MM.1S (cell line): ENCODE data around the gene LRRC8E.

Experiments
- DNase-seq: peaks from one replicate; pipeline ENCODE4 v3.0.0-alpha.2; 2015
- H2AFZ ChIP-seq: fragments of 300-600 bp; sonication (generic); 2 replicates; pipeline ENCODE4 v1.6.0; 2016; ENCODE audit warnings: antibody characterized with exemption, low read length
- H3F3A ChIP-seq: fragments of 300-600 bp; sonication (generic); 2 replicates; pipeline ENCODE4 v1.6.1; 2016; ENCODE audit warnings: mild to moderate bottlenecking, antibody characterized with exemption, low read length, moderate library complexity, mixed read lengths; ENCODE audit not compliant: insufficient read depth
- H3K27ac ChIP-seq: fragments of 300-600 bp; sonication (generic); 2 replicates; pipeline ENCODE4 v1.5.1; 2016; ENCODE audit warnings: mild to moderate bottlenecking, low read length
- H3K27me3 ChIP-seq: fragments of 300-600 bp; sonication (generic); replicated peaks from 2 replicates; pipeline ENCODE4 v1.6.0; 2016; ENCODE audit warnings: low read length; ENCODE audit not compliant: insufficient read depth
- H3K36me3 ChIP-seq: fragments of 300-600 bp; sonication (generic); replicated peaks from 2 replicates; pipeline ENCODE4 v1.6.1; 2016; ENCODE audit warnings: mild to moderate bottlenecking, low read length, mixed read lengths; ENCODE audit not compliant: insufficient read depth
- H3K4me1 ChIP-seq: fragments of 300-600 bp; sonication (generic); 2 replicates; pipeline ENCODE4 v1.6.1; 2016; ENCODE audit warnings: low read length, mixed read lengths
- H3K4me2 ChIP-seq: fragments of 300-600 bp; sonication (generic); 2 replicates; pipeline ENCODE4 v1.6.0; 2016; ENCODE audit warnings: low read depth, low read length
- H3K4me3 ChIP-seq: fragments of 300-600 bp; sonication (generic); 2 replicates; pipeline ENCODE4 v1.5.1; 2016; ENCODE audit warnings: low read length, mixed read lengths
- H3K79me2 ChIP-seq: fragments of 300-600 bp; sonication (generic); 2 replicates; pipeline ENCODE4 v1.6.1; 2016; ENCODE audit warnings: mixed run types, low read length, mixed read lengths
- H3K9ac ChIP-seq: fragments of 300-600 bp; sonication (generic); 2 replicates; pipeline ENCODE4 v1.6.1; 2016; ENCODE audit warnings: low read length, mixed read lengths
- H3K9me2 ChIP-seq: fragments of 300-600 bp; sonication (generic); replicated peaks from 2 replicates; pipeline ENCODE4 v1.6.1; 2016; ENCODE audit warnings: mild to moderate bottlenecking, low read length, mixed read lengths; ENCODE audit not compliant: insufficient read depth
- H3K9me3 ChIP-seq: fragments of 300-600 bp; sonication (generic); replicated peaks from 2 replicates; pipeline ENCODE4 v1.6.1; 2016; ENCODE audit warnings: mild to moderate bottlenecking, low read length, mixed read lengths; ENCODE audit not compliant: insufficient read depth
- H4K20me1 ChIP-seq: fragments of 300-600 bp; sonication (generic); 2 replicates; pipeline ENCODE4 v1.6.1; 2016; ENCODE audit warnings: mild to moderate bottlenecking, low read length, moderate library complexity, mixed read lengths; ENCODE audit not compliant: insufficient read depth
- EZH2 ChIP-seq: fragments of 300-600 bp; sonication (generic); optimal IDR thresholded peaks from 2 replicates; pipeline ENCODE3; 2017; ENCODE audit warnings: low read depth, mild to moderate bottlenecking, antibody characterized with exemption, low read length, mixed read lengths
- EZH2phosphoT487 ChIP-seq: fragments of 300-600 bp; sonication (generic); IDR thresholded peaks from 2 replicates; pipeline ENCODE4 v1.6.1; 2018; ENCODE audit warnings: antibody characterized with exemption, low read length
- TF ChIP-seq, protein P1 (sequence below): fragments of 300-600 bp; sonication (generic); IDR thresholded peaks from 2 replicates; pipeline ENCODE4 v1.5.1; 2016; ENCODE audit warnings: antibody characterized with exemption, low read length, mixed read lengths

The LRRC8E gene

DNA sequence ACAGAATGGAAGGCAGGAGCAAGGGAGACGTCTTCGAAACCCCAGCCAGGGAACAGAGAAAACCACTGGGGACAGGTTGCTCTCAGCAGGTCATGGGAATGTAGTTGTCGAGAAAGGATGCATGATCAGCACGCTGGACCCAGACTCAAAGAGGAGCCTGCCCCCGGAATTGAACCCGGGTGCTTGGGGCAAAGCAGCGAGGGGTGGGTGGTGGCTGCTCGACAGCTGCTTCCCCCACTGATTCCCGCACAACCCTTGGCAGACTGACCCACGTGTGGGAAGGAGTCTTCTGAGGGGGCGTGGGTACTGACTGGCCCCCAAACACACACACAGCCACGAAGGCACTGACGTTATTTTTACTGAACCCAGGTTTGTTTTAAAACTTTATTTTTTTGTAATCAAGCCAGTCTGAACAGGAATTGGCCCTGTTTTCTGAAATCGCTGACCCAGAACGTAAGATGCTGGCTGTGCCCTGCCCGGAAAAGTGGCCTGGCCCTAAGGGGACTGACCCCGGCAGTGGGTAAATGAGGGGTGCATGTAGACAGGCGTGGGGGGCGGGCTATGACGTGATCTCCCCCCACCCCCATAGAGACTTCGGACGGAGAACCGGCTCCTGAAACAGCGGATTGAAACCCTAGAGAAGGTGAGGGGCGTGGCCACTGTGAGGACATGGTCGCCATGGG is 32.7 kb upstream of the LRRC8E start:
- Histone ChIP-seq H3K36me3 (no peaks in the 10 kb centered on the region), H3K4me3 (no peak overlapping the region), H3K79me2 (no peaks in the 10 kb centered on the region), H3K4me2 (no peak overlapping the region), H3K4me1 (0 out of 2 replicates have a peak, but pooled peaks cover 3% of the 10 kb centered on the region), H3K9me2 (no peaks in the 10 kb centered on the region), H3K9ac (no peak overlapping the region), H2AFZ (no peak overlapping the region), H3K9me3 (no peaks in the 10 kb centered on the region), H3K27ac (no peak overlapping the region), H4K20me1 (no peaks in the 10 kb centered on the region), H3F3A (no peaks in the 10 kb centered on the region), H3K27me3 (peaks cover 42% of the 10 kb centered on the region)
- no peak for DNase-seq
- no peak for TF ChIP-seq EZH2
- TF ChIP-seq, protein P1, sequence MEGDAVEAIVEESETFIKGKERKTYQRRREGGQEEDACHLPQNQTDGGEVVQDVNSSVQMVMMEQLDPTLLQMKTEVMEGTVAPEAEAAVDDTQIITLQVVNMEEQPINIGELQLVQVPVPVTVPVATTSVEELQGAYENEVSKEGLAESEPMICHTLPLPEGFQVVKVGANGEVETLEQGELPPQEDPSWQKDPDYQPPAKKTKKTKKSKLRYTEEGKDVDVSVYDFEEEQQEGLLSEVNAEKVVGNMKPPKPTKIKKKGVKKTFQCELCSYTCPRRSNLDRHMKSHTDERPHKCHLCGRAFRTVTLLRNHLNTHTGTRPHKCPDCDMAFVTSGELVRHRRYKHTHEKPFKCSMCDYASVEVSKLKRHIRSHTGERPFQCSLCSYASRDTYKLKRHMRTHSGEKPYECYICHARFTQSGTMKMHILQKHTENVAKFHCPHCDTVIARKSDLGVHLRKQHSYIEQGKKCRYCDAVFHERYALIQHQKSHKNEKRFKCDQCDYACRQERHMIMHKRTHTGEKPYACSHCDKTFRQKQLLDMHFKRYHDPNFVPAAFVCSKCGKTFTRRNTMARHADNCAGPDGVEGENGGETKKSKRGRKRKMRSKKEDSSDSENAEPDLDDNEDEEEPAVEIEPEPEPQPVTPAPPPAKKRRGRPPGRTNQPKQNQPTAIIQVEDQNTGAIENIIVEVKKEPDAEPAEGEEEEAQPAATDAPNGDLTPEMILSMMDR = no peak
- no peak for TF ChIP-seq EZH2phosphoT487

DNA sequence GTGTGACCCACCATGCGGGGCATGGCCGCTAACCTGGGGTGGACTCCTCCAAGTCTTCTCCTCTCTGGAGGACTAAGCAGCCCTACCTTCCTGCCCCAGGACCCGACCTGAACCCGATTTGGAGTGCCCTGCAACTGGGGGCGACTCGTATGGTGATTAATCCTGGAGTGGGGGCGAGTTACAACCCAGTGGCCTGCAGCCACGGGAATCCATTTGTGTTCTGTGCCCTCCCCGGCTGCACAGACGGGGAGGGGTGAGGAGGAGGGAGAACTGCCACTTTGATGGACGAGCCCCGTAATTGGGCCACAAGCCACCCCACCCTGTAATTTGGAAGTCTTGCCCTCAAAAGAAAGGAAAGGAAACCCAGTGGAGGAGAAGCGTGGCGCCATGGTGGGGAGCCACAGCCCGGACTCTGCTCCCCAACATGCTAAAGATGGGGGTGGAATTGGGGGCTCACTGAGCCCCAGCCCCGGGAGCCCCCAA is 32.2 kb upstream of the LRRC8E start:
- Histone ChIP-seq H3K27me3 (peaks cover 42% of the 10 kb centered on the region), H3K4me1 (0 out of 2 replicates have a peak, but pooled peaks cover 3% of the 10 kb centered on the region), H4K20me1 (no peaks in the 10 kb centered on the region), H3K9me2 (no peaks in the 10 kb centered on the region), H3K9me3 (no peaks in the 10 kb centered on the region), H3K9ac (no peak overlapping the region), H3K79me2 (no peaks in the 10 kb centered on the region), H3K36me3 (no peaks in the 10 kb centered on the region), H3K4me3 (no peak overlapping the region), H3F3A (no peaks in the 10 kb centered on the region), H2AFZ (no peak overlapping the region), H3K27ac (no peak overlapping the region), H3K4me2 (no peak overlapping the region)
- no peak for DNase-seq
- TF ChIP-seq EZH2phosphoT487 = no peak
- TF ChIP-seq, protein P1 = no peak
- TF ChIP-seq EZH2 = no peak

DNA sequence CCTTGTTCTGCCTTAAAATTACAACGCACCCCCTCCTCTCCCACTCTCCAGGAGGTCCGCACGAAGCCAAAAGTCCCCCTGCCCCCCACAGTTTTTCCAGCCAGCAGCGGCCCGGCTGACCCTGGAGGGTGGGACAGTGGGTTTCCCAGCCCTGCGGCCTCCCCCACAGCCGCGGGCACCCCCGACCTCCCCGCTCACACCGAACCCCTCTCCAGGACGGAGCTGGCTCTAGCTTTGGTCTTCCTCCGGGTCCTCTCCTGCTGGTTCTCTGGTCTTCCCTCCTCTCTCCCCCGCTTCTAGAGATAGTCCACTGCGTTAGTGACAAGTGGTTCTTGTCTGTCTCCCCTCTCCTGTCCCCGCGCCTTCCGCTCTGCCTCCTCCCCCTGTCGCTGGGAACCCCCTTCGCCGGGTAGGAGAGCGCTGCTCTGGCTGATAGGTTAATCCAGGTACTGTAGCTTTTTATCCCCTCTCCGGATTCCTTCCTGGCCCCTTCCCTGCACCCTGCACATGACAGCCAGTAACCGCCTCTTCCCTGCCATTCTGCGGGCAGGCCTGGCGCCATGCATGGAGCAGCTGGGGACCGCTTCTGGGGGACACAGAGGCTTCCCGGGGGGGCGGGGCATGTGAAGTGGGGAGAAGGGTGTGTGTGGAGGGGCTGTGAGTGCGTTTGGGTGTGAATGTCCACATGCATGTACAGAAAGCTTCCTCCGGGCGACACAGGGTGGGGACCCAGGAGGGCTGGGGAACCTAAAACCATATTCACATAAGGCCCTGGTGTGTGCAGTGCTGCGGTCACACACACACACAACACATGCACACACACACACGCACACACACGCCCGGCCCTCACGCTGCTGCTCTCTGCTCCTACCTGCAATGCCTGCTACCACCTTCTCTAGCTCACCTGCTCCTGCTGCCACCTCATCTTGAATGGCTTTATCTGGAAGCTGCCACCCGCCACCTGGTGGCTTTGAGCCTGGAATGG is 31.3 kb upstream of the LRRC8E start:
- Histone ChIP-seq H3K27me3 (peaks cover 36% of the 10 kb centered on the region), H3K4me1 (0 out of 2 replicates have a peak, but pooled peaks cover 3% of the 10 kb centered on the region), H3K9me2 (no peaks in the 10 kb centered on the region)

More for the DNA sequence above, 31.3 kb upstream of the LRRC8E start:
- Histone ChIP-seq H2AFZ (no peak overlapping the region), H3K9me3 (no peaks in the 10 kb centered on the region), H3K36me3 (no peaks in the 10 kb centered on the region), H3K9ac (no peak overlapping the region), H3K4me2 (no peak overlapping the region), H3K79me2 (no peaks in the 10 kb centered on the region), H3K4me3 (no peak overlapping the region), H4K20me1 (no peaks in the 10 kb centered on the region), H3K27ac (no peak overlapping the region), H3F3A (no peaks in the 10 kb centered on the region)
- no peak for DNase-seq
- TF ChIP-seq EZH2 = no peak
- TF ChIP-seq EZH2phosphoT487 = no peak
- TF ChIP-seq, protein P1 = no peak
